ENCODE results near the gene ZCCHC14.
"Not testable (repeated sequence)": the region's sequence is repeated elsewhere in the genome, so short reads cannot be mapped to it uniquely, and the experiment has no call there.

DNA sequence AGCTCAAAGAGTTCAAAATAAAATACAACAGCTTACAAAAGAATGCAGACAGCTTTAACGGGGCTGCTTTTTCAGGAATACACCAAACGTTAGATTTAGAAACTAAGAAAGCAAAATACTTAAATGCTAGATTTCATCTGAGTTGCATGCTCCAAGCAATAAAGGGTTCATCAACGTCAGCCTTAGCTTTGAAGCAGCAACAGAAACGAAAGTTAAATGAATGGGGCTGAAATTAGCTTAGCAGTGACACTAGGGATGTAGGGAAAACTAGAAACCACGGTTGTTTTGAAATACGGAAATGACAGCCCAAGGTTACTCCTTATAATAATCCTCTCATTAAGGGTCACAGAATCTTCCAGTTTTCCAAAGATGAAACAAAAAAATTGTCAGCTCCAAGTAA lies 3.9 kb downstream of the ZCCHC14 start:
- not testable (repeated sequence) for TF ChIP-seq EZH2 (IDR thresholded peaks at IDR 0.05; ENCODE audit: insufficient read depth, poor library complexity, severe bottlenecking); EZH2phosphoT487 (IDR thresholded peaks at IDR 0.05; ENCODE audit: insufficient read depth, low read depth)
